Cardiac muscle cell (in vitro differentiated cells and primary cell): ENCODE data around the gene LCN1. TPM values are rescaled to one million over a fixed set of nuclear protein-coding genes. Genes with fewer than 3 reads are reported as not detected.

Experiments
- DNase-seq, 2 donors: peaks; one replicate each; pipeline versions ENCODE4 v3.0.0 to v3.0.0-alpha.2; 2010 to 2017; ENCODE audit warnings: low read depth in 1 of 2, low spot score in 1 of 2
- H3K27ac ChIP-seq: fragments of 200-600 bp; sonication (generic); 2 replicates; pipeline ENCODE4 v1.5.1; 2016
- H3K27me3 ChIP-seq: fragments of 200-600 bp; sonication (generic); 2 replicates; pipeline ENCODE4 v1.6.0; 2016; ENCODE audit warnings: control low read depth
- H3K36me3 ChIP-seq: fragments of 200-600 bp; sonication (generic); 2 replicates; pipeline ENCODE4 v1.5.1; 2016; ENCODE audit warnings: control low read depth
- H3K4me1 ChIP-seq: fragments of 200-600 bp; sonication (generic); 2 replicates; pipeline ENCODE4 v1.8.1; 2017; ENCODE audit warnings: low read depth, mild to moderate bottlenecking, mixed run types
- H3K4me3 ChIP-seq: fragments of 200-600 bp; sonication (generic); 2 replicates; pipeline ENCODE4 v1.5.1; 2016; ENCODE audit warnings: mild to moderate bottlenecking
- H3K9me3 ChIP-seq: fragments of 200-600 bp; sonication (generic); 2 replicates; pipeline ENCODE4 v1.5.1; 2017; ENCODE audit warnings: low read depth, mild to moderate bottlenecking, control low read depth
- CTCF ChIP-seq: IDR thresholded peaks from 2 replicates; pipeline ENCODE4 v1.5.1; 2012; ENCODE audit warnings: low read depth, mild to moderate bottlenecking, low read length
- polyA plus RNA-seq: library from polyadenylated mRNA; unstranded; fragments of >200 nt; fragmentation: Nextera tagmentation; extraction: Ambion mirVana; gene quantifications from 2 replicates; pipeline ENCODE4 v1.2.1, GENCODE V29; 2016
- total RNA-seq: library from RNA; depleted of rRNA; stranded (reverse); fragments of >200 nt; gene quantifications from 2 replicates; pipeline ENCODE4 v1.2.3, GENCODE V29; 2016

The LCN1 gene
- total and polyA plus RNA-seq, 2 experiments from 2014 or later = 0.37 TPM; not detected in 1

GRCh38 chr9:135516132-135516860 lies 4.9 kb upstream of the LCN1 start:
- Histone ChIP-seq H3K27me3 (no peaks in the 10 kb centered on the region), H3K36me3 (no peaks in the 10 kb centered on the region), H3K27ac (no peak overlapping the region), H3K9me3 (no peaks in the 10 kb centered on the region), H3K4me3 (no peak overlapping the region), H3K4me1 (no peaks in the 10 kb centered on the region)
- no peak for TF ChIP-seq CTCF
- no peak for DNase-seq

- Histone ChIP-seq H3K27ac (no peak overlapping the region), H3K4me1 (no peaks in the 10 kb centered on the region), H3K27me3 (no peaks in the 10 kb centered on the region), H3K4me3 (no peak overlapping the region), H3K9me3 (no peaks in the 10 kb centered on the region), H3K36me3 (no peaks in the 10 kb centered on the region)
- TF ChIP-seq CTCF = no peak
- no peak for DNase-seq
Measured at GRCh38 chr9:135517407-135517822, 3.8 kb upstream of the LCN1 start.

- no peak for TF ChIP-seq CTCF
- H3K9me3 ChIP-seq = no peaks in the 10 kb centered on the region
- H3K27ac ChIP-seq = no peak overlapping the region
- H3K4me1 ChIP-seq = no peaks in the 10 kb centered on the region
- no peaks in the 10 kb centered on the region for H3K27me3 ChIP-seq
- DNase-seq = no peak
- H3K36me3 ChIP-seq = no peaks in the 10 kb centered on the region
- no peak overlapping the region for H3K4me3 ChIP-seq
Measured at GRCh38 chr9:135519179-135519971, 1.9 kb upstream of the LCN1 start.

- no peaks in the 10 kb centered on the region for H3K27me3 ChIP-seq
- no peak for DNase-seq
- TF ChIP-seq CTCF = no peak
- H3K27ac ChIP-seq = no peak overlapping the region
- no peaks in the 10 kb centered on the region for H3K9me3 ChIP-seq
- no peaks in the 10 kb centered on the region for H3K36me3 ChIP-seq
- H3K4me1 ChIP-seq = no peaks in the 10 kb centered on the region
- H3K4me3 ChIP-seq = no peak overlapping the region
Measured at GRCh38 chr9:135521608-135522095, 412 bp downstream of the LCN1 start.

- no peaks in the 10 kb centered on the region for H3K9me3 ChIP-seq
- no peak overlapping the region for H3K27ac ChIP-seq
- no peaks in the 10 kb centered on the region for H3K36me3 ChIP-seq
- no peak for DNase-seq
- TF ChIP-seq CTCF = no peak
- H3K4me1 ChIP-seq = no peaks in the 10 kb centered on the region
- no peaks in the 10 kb centered on the region for H3K27me3 ChIP-seq
- H3K4me3 ChIP-seq = no peak overlapping the region
Measured at GRCh38 chr9:135522137-135522877, 1.1 kb downstream of the LCN1 start.
